ENCODE results near the gene TEX55.

DNA sequence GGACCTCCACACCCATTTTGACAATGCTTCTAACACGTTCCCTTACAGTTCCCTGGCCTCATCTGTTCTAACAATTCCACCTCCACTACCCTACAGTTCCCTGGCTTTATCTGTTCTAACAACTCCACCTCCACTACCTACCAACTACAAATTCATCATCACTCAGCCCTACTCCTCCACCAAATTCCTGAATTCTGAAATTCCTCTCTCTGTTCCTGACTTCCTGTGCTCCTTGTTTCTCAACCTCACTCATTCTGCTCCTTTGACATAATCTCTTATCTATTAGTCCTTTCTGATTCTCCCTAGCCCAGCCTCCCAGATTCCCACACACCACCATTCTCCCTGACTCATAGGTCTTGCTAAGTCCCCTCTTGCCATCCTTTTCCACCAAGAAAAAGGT lies 49.9 kb downstream of the TEX55 start:
- TF ChIP-seq POLR2AphosphoS5 (IDR thresholded peaks at IDR 0.05), result no peak
- no peak for TF ChIP-seq EP300 (IDR thresholded peaks at IDR 0.05)
- TF ChIP-seq, protein P1, sequence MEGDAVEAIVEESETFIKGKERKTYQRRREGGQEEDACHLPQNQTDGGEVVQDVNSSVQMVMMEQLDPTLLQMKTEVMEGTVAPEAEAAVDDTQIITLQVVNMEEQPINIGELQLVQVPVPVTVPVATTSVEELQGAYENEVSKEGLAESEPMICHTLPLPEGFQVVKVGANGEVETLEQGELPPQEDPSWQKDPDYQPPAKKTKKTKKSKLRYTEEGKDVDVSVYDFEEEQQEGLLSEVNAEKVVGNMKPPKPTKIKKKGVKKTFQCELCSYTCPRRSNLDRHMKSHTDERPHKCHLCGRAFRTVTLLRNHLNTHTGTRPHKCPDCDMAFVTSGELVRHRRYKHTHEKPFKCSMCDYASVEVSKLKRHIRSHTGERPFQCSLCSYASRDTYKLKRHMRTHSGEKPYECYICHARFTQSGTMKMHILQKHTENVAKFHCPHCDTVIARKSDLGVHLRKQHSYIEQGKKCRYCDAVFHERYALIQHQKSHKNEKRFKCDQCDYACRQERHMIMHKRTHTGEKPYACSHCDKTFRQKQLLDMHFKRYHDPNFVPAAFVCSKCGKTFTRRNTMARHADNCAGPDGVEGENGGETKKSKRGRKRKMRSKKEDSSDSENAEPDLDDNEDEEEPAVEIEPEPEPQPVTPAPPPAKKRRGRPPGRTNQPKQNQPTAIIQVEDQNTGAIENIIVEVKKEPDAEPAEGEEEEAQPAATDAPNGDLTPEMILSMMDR (IDR thresholded peaks at IDR 0.05), result no peak

Data from gastroesophageal sphincter (tissue), 3 donors.